Activated T-cell treated with anti-CD3 and anti-CD28 coated beads, Interleukin-2, amount 50 U/mL, for 24 hours (primary cell): ENCODE data around the gene BTBD2.

Source experiments
- DNase-seq: peaks from one replicate; pipeline ENCODE4 v3.0.0-alpha.2; 2020
- H3K27ac Mint-ChIP-seq: 2 replicates; pipeline ENCODE4 v1.8.0; 2020; ENCODE audit warnings: mild to moderate bottlenecking, mixed read lengths
- H3K27me3 Mint-ChIP-seq: 2 replicates; pipeline ENCODE4 v1.8.0; 2020; ENCODE audit warnings: mixed read lengths
- H3K36me3 Mint-ChIP-seq: 2 replicates; pipeline ENCODE4 v1.8.0; 2020; ENCODE audit warnings: low read depth, mixed read lengths
- H3K4me1 Mint-ChIP-seq: 2 replicates; pipeline ENCODE4 v1.8.0; 2020; ENCODE audit warnings: low read depth, mixed read lengths
- H3K4me3 Mint-ChIP-seq: 2 replicates; pipeline ENCODE4 v1.8.0; 2020; ENCODE audit warnings: mild to moderate bottlenecking, moderate library complexity, mixed read lengths
- H3K9me3 Mint-ChIP-seq: 2 replicates; pipeline ENCODE4 v1.8.0; 2020; ENCODE audit warnings: mixed read lengths

The BTBD2 gene

GRCh38 chr19:1961000-1961883, 54.3 kb downstream of the BTBD2 start:
- no peaks in the 10 kb centered on the region for H3K9me3 Mint-ChIP-seq
- H3K36me3 Mint-ChIP-seq, result peaks cover 23% of the 10 kb centered on the region
- DNase-seq, result no peak
- H3K27me3 Mint-ChIP-seq, result no peaks in the 10 kb centered on the region
- H3K4me1 Mint-ChIP-seq, result peaks cover 19% of the 10 kb centered on the region
- H3K4me3 Mint-ChIP-seq, result no peak overlapping the region
- no peak overlapping the region for H3K27ac Mint-ChIP-seq

GRCh38 chr19:1959928-1960589, 55.5 kb downstream of the BTBD2 start:
- DNase-seq, result no peak
- no peaks in the 10 kb centered on the region for H3K27me3 Mint-ChIP-seq
- H3K27ac Mint-ChIP-seq, result no peak overlapping the region
- H3K4me3 Mint-ChIP-seq, result no peak overlapping the region
- peaks cover 21% of the 10 kb centered on the region for H3K36me3 Mint-ChIP-seq
- no peaks in the 10 kb centered on the region for H3K9me3 Mint-ChIP-seq
- peaks cover 14% of the 10 kb centered on the region for H3K4me1 Mint-ChIP-seq

GRCh38 chr19:1957562-1958248, 57.8 kb downstream of the BTBD2 start:
- Mint-ChIP-seq H3K4me3 (no peak overlapping the region), H3K27ac (no peak overlapping the region), H3K9me3 (no peaks in the 10 kb centered on the region), H3K4me1 (peaks cover 14% of the 10 kb centered on the region), H3K36me3 (peaks cover 19% of the 10 kb centered on the region), H3K27me3 (no peaks in the 10 kb centered on the region)
- no peak for DNase-seq

GRCh38 chr19:1956868-1957492, 58.5 kb downstream of the BTBD2 start:
- Mint-ChIP-seq H3K4me3 (no peak overlapping the region), H3K27me3 (no peaks in the 10 kb centered on the region), H3K9me3 (no peaks in the 10 kb centered on the region), H3K4me1 (peaks cover 16% of the 10 kb centered on the region), H3K27ac (peak overlapping the region; percentile 14), H3K36me3 (peaks cover 23% of the 10 kb centered on the region)
- DNase-seq, result no peak

- no peak for DNase-seq
- no peaks in the 10 kb centered on the region for H3K27me3 Mint-ChIP-seq
- peaks cover 20% of the 10 kb centered on the region for H3K36me3 Mint-ChIP-seq
- no peak overlapping the region for H3K4me3 Mint-ChIP-seq
- peaks cover 16% of the 10 kb centered on the region for H3K4me1 Mint-ChIP-seq
- no peak overlapping the region for H3K27ac Mint-ChIP-seq
- H3K9me3 Mint-ChIP-seq, result no peaks in the 10 kb centered on the region
Observed at GRCh38 chr19:1956122-1956494, 59.4 kb downstream of the BTBD2 start.

GRCh38 chr19:1955171-1956121, 60.1 kb downstream of the BTBD2 start:
- Mint-ChIP-seq H3K9me3 (no peaks in the 10 kb centered on the region), H3K27ac (no peak overlapping the region), H3K36me3 (peaks cover 24% of the 10 kb centered on the region), H3K4me1 (peaks cover 18% of the 10 kb centered on the region), H3K27me3 (no peaks in the 10 kb centered on the region), H3K4me3 (no peak overlapping the region)
- DNase-seq, result no peak

GRCh38 chr19:1954532-1954933, 61.0 kb downstream of the BTBD2 start:
- no peak overlapping the region for H3K27ac Mint-ChIP-seq
- no peak overlapping the region for H3K4me3 Mint-ChIP-seq
- no peaks in the 10 kb centered on the region for H3K9me3 Mint-ChIP-seq
- H3K36me3 Mint-ChIP-seq, result peaks cover 30% of the 10 kb centered on the region
- H3K4me1 Mint-ChIP-seq, result peaks cover 19% of the 10 kb centered on the region
- DNase-seq, result no peak
- no peaks in the 10 kb centered on the region for H3K27me3 Mint-ChIP-seq

GRCh38 chr19:1953441-1954094, 61.9 kb downstream of the BTBD2 start:
- H3K27me3 Mint-ChIP-seq, result no peaks in the 10 kb centered on the region
- no peak overlapping the region for H3K4me3 Mint-ChIP-seq
- H3K4me1 Mint-ChIP-seq, result peaks cover 25% of the 10 kb centered on the region
- H3K9me3 Mint-ChIP-seq, result no peaks in the 10 kb centered on the region
- DNase-seq, result no peak
- H3K36me3 Mint-ChIP-seq, result peaks cover 32% of the 10 kb centered on the region
- H3K27ac Mint-ChIP-seq, result no peak overlapping the region

GRCh38 chr19:1953037-1953436, 62.5 kb downstream of the BTBD2 start:
- Mint-ChIP-seq H3K4me1 (peaks cover 27% of the 10 kb centered on the region), H3K4me3 (no peak overlapping the region), H3K36me3 (peaks cover 32% of the 10 kb centered on the region), H3K27ac (no peak overlapping the region), H3K9me3 (no peaks in the 10 kb centered on the region), H3K27me3 (no peaks in the 10 kb centered on the region)
- no peak for DNase-seq

GRCh38 chr19:1952635-1953034, 62.9 kb downstream of the BTBD2 start:
- Mint-ChIP-seq H3K4me1 (peaks cover 27% of the 10 kb centered on the region), H3K9me3 (no peaks in the 10 kb centered on the region), H3K4me3 (no peak overlapping the region), H3K27me3 (no peaks in the 10 kb centered on the region), H3K36me3 (peaks cover 32% of the 10 kb centered on the region), H3K27ac (no peak overlapping the region)
- DNase-seq, result no peak

GRCh38 chr19:1950640-1951039, 64.9 kb downstream of the BTBD2 start:
- Mint-ChIP-seq H3K4me1 (peaks cover 30% of the 10 kb centered on the region), H3K27ac (peak overlapping the region; percentile 40), H3K36me3 (peaks cover 33% of the 10 kb centered on the region), H3K4me3 (no peak overlapping the region), H3K9me3 (no peaks in the 10 kb centered on the region), H3K27me3 (no peaks in the 10 kb centered on the region)
- no peak for DNase-seq

- no peaks in the 10 kb centered on the region for H3K9me3 Mint-ChIP-seq
- no peaks in the 10 kb centered on the region for H3K27me3 Mint-ChIP-seq
- peaks cover 33% of the 10 kb centered on the region for H3K36me3 Mint-ChIP-seq
- peaks cover 35% of the 10 kb centered on the region for H3K4me1 Mint-ChIP-seq
- H3K4me3 Mint-ChIP-seq, result no peak overlapping the region
- H3K27ac Mint-ChIP-seq, result no peak overlapping the region
- no peak for DNase-seq
Observed at GRCh38 chr19:1949304-1950101, 66.0 kb downstream of the BTBD2 start.
